HG03432 (cell line): ENCODE results near the gene CCN6.

Experiments used
- ATAC-seq: cut with Tn5 transposase; IDR thresholded peaks from one replicate; pipeline ENCODE4 v1.9.1; 2021; ENCODE audit warnings: mild to moderate bottlenecking, moderate library complexity; ENCODE audit not compliant: unreplicated experiment

The CCN6 gene

GRCh38 chr6:112054001-112054400 lies at the start of gene CCN6:
Gene CCN6, plus strand, starts transcription at chr6:112054104. Its CDS starts 254 bp downstream, at chr6:112054358.
- ATAC-seq, result no peak

GRCh38 chr6:112004201-112005012 lies 49.5 kb upstream of the CCN6 start:
- no peak for ATAC-seq

- ATAC-seq, result no peak
These were observed 48.9 kb upstream of the CCN6 start for GRCh38 chr6:112005013-112005371.

- no peak for ATAC-seq
These were observed 46.6 kb upstream of the CCN6 start for GRCh38 chr6:112007254-112007653.

GRCh38 chr6:112007805-112008204 lies 46.1 kb upstream of the CCN6 start:
- no peak for ATAC-seq

- no peak for ATAC-seq
These were observed 45.4 kb upstream of the CCN6 start for GRCh38 chr6:112008482-112008881.

GRCh38 chr6:112010328-112010727 lies 43.6 kb upstream of the CCN6 start:
- ATAC-seq, result no peak

- ATAC-seq, result no peak
These were observed 40.9 kb upstream of the CCN6 start for GRCh38 chr6:112013051-112013450.

GRCh38 chr6:112014483-112014882 lies 39.4 kb upstream of the CCN6 start:
- ATAC-seq, result no peak

- no peak for ATAC-seq
These were observed 38.2 kb upstream of the CCN6 start for GRCh38 chr6:112015725-112016124.

- no peak for ATAC-seq
These were observed 37.6 kb upstream of the CCN6 start for GRCh38 chr6:112016320-112016719.

- ATAC-seq, result no peak
These were observed 36.7 kb upstream of the CCN6 start for GRCh38 chr6:112017169-112017568.

GRCh38 chr6:112017760-112018537 lies 36.0 kb upstream of the CCN6 start:
- no peak for ATAC-seq

- no peak for ATAC-seq
These were observed 35.1 kb upstream of the CCN6 start for GRCh38 chr6:112018619-112019416.

GRCh38 chr6:112019589-112019988 lies 34.3 kb upstream of the CCN6 start:
- no peak for ATAC-seq

- no peak for ATAC-seq
These were observed 32.1 kb upstream of the CCN6 start for GRCh38 chr6:112021691-112022310.

GRCh38 chr6:112022749-112023148 lies 31.2 kb upstream of the CCN6 start:
- ATAC-seq, result no peak

GRCh38 chr6:112024464-112024863 lies 29.4 kb upstream of the CCN6 start:
- ATAC-seq, result no peak

- ATAC-seq, result no peak
These were observed 27.0 kb upstream of the CCN6 start for GRCh38 chr6:112026933-112027332.

- peak; percentile 79 for ATAC-seq
These were observed 25.8 kb upstream of the CCN6 start for GRCh38 chr6:112027942-112028674.
